DOHH2 (cell line): ENCODE results near the gene GPSM1.

Experiments
- H3F3A ChIP-seq: fragments of 200-600 bp; sonication (generic), shearing (Covaris generic); 2 replicates; pipeline ENCODE4 v1.6.0; 2016; ENCODE audit warnings: antibody characterized with exemption, mild to moderate bottlenecking; ENCODE audit not compliant: control insufficient read depth, insufficient read depth
- H3K27ac ChIP-seq: fragments of 200-600 bp; sonication (generic); 2 replicates; pipeline ENCODE4 v1.5.1; 2014; ENCODE audit warnings: low read depth, mild to moderate bottlenecking, low read length, moderate library complexity
- H3K27me3 ChIP-seq: fragments of 200-600 bp; sonication (generic); 2 replicates; pipeline ENCODE4 v1.6.1; 2014; ENCODE audit warnings: mild to moderate bottlenecking, low read length, mixed read lengths; ENCODE audit not compliant: control insufficient read depth
- H3K36me3 ChIP-seq: fragments of 200-600 bp; sonication (generic); 2 replicates; pipeline ENCODE4 v1.6.1; 2014; ENCODE audit warnings: mild to moderate bottlenecking, low read length, moderate library complexity, mixed read lengths; ENCODE audit not compliant: control insufficient read depth
- H3K4me1 ChIP-seq: fragments of 200-600 bp; sonication (generic); 2 replicates; pipeline ENCODE4 v1.6.1; 2014; ENCODE audit warnings: mild to moderate bottlenecking, low read length, mixed read lengths; ENCODE audit not compliant: control insufficient read depth
- H3K4me2 ChIP-seq: fragments of 200-600 bp; sonication (generic); 2 replicates; pipeline ENCODE4 v1.6.0; 2014; ENCODE audit warnings: mild to moderate bottlenecking, low read length, moderate library complexity
- H3K4me3 ChIP-seq: fragments of 200-600 bp; sonication (generic); 2 replicates; pipeline ENCODE4 v1.5.1; 2014; ENCODE audit warnings: mild to moderate bottlenecking, low read length, mixed read lengths
- H3K79me2 ChIP-seq: fragments of 200-600 bp; sonication (generic); 2 replicates; pipeline ENCODE4 v1.6.1; 2014; ENCODE audit warnings: mild to moderate bottlenecking, low read length, mixed read lengths; ENCODE audit not compliant: control insufficient read depth
- H3K9me2 ChIP-seq: fragments of 200-600 bp; sonication (generic); replicated peaks from 2 replicates; pipeline ENCODE4 v1.6.1; 2014; ENCODE audit warnings: mild to moderate bottlenecking, low read length, mixed read lengths; ENCODE audit not compliant: control insufficient read depth
- H3K9me3 ChIP-seq: fragments of 200-600 bp; sonication (generic); 2 replicates; pipeline ENCODE4 v1.6.1; 2014; ENCODE audit warnings: antibody characterized with exemption, low read length, mixed read lengths; ENCODE audit not compliant: control insufficient read depth, insufficient read depth
- H4K20me1 ChIP-seq: fragments of 200-600 bp; sonication (generic); 2 replicates; pipeline ENCODE4 v1.6.0; 2014; ENCODE audit warnings: low read depth, mild to moderate bottlenecking, antibody characterized with exemption, low read length, moderate library complexity; ENCODE audit not compliant: control insufficient read depth, insufficient read depth
- EZH2phosphoT487 ChIP-seq: fragments of 200-600 bp; sonication (generic); IDR thresholded peaks from 2 replicates; pipeline ENCODE4 v1.6.1; 2017; ENCODE audit warnings: borderline replicate concordance, mild to moderate bottlenecking, antibody characterized with exemption, low read length, moderate library complexity, mixed read lengths
- TF ChIP-seq, protein P1 (sequence below): fragments of 200-600 bp; sonication (generic); IDR thresholded peaks from one replicate; pipeline ENCODE4 v1.5.1; 2014; ENCODE audit warnings: antibody characterized with exemption, mild to moderate bottlenecking, low read depth, low read length; ENCODE audit not compliant: poor library complexity, severe bottlenecking

Gene GPSM1

DNA sequence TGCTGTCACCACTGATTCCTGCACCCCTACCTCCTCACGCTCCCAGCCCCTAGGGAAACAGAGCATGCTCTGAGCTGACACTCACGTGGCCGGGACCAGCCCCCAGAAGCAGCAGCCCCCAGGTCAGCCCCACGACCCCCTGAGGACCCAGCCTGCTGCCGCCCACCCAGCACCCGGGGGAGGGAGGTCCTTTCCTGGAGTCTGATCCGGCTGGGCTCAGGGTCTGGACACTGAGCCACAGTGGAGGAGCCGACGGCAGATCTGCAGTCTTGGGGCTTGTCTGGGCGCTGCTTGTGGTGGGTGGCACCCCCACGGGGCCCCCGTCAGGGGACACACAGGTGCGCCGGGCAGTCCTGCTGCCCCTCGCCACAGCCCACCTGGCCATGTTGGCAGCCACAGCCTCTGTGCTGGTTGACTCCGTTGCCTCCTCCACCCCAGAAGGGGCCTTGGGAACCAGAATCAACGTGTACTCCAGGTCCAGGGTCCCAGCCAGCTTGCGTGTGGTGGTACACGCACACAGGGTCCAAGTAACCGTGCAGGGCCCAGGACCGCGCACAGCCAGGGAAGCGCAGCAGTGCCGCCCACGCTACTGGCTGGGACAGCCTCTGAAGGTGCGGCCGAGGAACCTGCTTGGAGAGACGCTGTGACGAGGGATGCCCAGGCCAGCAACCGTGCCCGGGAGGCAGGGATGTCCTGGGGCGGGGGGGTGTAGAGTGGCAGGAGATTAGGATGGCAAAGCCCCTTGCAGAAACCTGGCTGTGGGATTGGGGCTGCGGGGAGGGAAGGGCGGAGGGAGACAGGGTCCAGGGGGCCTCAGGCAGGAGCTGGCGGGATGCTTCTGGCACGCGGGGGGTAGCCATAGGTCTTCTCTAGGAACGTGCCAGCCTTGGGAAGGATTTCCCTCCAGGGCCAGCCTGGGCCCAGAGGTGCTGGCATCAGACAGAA lies 32.7 kb downstream of the GPSM1 start:
- Histone ChIP-seq H3K27me3 (no peaks in the 10 kb centered on the region), H3K4me3 (no peak overlapping the region), H3F3A (no peaks in the 10 kb centered on the region), H3K27ac (no peak overlapping the region), H4K20me1 (no peaks in the 10 kb centered on the region), H3K9me3 (no peaks in the 10 kb centered on the region), H3K79me2 (peaks cover 5% of the 10 kb centered on the region; the same call in 1 of the 2 replicates), H3K4me1 (peaks cover 11% of the 10 kb centered on the region), H3K9me2 (no peaks in the 10 kb centered on the region), H3K4me2 (no peak overlapping the region), H3K36me3 (no peaks in the 10 kb centered on the region)
- no peak for TF ChIP-seq EZH2phosphoT487
- TF ChIP-seq, protein P1, sequence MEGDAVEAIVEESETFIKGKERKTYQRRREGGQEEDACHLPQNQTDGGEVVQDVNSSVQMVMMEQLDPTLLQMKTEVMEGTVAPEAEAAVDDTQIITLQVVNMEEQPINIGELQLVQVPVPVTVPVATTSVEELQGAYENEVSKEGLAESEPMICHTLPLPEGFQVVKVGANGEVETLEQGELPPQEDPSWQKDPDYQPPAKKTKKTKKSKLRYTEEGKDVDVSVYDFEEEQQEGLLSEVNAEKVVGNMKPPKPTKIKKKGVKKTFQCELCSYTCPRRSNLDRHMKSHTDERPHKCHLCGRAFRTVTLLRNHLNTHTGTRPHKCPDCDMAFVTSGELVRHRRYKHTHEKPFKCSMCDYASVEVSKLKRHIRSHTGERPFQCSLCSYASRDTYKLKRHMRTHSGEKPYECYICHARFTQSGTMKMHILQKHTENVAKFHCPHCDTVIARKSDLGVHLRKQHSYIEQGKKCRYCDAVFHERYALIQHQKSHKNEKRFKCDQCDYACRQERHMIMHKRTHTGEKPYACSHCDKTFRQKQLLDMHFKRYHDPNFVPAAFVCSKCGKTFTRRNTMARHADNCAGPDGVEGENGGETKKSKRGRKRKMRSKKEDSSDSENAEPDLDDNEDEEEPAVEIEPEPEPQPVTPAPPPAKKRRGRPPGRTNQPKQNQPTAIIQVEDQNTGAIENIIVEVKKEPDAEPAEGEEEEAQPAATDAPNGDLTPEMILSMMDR, result no peak

DNA sequence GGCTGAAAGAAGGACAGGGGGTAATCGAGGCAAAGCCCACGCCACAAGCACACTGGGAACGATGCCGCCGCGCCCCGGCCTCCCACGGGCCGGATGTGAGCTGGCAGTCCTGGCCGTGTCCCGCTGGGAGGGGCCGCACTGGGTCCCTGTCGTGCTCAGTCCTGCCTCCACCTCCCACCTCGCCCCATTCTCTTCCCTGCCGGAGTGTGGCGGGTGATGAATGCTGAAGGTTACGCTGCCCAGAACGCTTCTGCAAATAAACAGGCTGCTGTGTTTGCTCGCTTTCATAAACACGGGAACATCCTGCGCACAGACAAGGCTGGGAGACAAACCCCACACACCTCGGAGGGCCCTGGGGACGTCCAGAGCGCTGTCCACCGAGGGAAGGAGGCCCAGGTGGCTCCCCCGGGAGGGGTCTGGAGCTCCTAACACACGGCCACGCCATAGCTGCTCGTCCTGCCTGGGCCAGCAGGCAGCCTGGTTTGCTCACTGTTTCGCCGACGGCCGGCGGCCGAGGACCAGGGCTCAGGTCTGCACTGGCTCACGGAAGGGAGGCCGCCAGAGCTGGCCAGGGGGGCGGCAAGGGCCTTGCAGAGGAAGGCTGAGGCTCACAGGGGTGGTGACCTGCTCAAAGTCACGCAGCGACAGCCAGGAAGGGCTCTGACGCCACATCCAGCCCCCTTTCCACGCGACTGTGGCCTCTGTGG lies 33.9 kb downstream of the GPSM1 start:
- no peak overlapping the region for H3K4me2 ChIP-seq
- H3K79me2 ChIP-seq, result peaks cover 5% of the 10 kb centered on the region; the same call in 1 of the 2 replicates
- H3K27me3 ChIP-seq, result no peaks in the 10 kb centered on the region
- TF ChIP-seq, protein P1, result no peak
- TF ChIP-seq EZH2phosphoT487, result no peak
- H3K9me3 ChIP-seq, result no peaks in the 10 kb centered on the region
- no peak overlapping the region for H3K4me3 ChIP-seq
- H4K20me1 ChIP-seq, result no peaks in the 10 kb centered on the region
- no peak overlapping the region for H3K27ac ChIP-seq
- peaks cover 18% of the 10 kb centered on the region for H3K4me1 ChIP-seq
- H3F3A ChIP-seq, result no peaks in the 10 kb centered on the region
- H3K9me2 ChIP-seq, result no peaks in the 10 kb centered on the region
- no peaks in the 10 kb centered on the region for H3K36me3 ChIP-seq

DNA sequence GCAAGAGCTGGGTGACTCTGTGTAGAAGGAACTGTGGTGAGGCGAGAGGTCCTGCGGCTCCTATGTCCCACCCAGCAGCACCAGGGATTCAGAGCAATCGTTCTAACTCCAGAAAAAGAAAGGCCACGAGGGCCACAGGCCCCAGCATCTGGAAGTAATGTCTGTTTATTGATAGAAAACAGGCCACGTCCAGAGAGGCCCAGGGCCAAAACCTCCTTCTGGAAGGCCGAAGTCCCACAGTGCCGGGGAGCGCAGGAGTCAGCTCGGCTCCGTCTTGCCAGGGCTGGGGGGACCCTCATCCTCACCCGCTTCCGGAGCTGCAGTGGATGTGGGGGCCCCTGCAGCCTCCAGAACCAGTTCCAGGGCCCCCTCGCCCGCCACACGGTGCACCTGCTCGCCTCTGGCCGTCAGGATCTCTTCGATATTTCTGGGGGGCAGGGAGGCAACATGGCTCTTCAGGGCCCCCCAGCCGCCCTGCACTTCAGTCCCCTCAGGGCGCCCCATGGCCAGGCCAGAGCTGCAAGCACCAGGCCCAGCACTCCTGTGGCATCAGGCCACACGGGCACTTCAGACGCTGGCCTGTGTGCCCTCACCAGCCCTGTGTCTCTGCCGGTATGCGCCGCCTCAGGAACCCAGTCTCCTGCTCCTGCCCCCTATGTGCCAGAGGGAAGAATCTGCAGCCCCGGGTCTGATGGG lies 34.6 kb downstream of the GPSM1 start:
- Histone ChIP-seq H3K4me3 (no peak overlapping the region), H3K4me2 (no peak overlapping the region), H3F3A (no peaks in the 10 kb centered on the region), H3K9me2 (no peaks in the 10 kb centered on the region), H3K27ac (no peak overlapping the region), H3K79me2 (peaks cover 5% of the 10 kb centered on the region; the same call in 1 of the 2 replicates), H4K20me1 (no peaks in the 10 kb centered on the region), H3K36me3 (no peaks in the 10 kb centered on the region), H3K4me1 (peaks cover 18% of the 10 kb centered on the region), H3K27me3 (no peaks in the 10 kb centered on the region), H3K9me3 (no peaks in the 10 kb centered on the region)
- no peak for TF ChIP-seq EZH2phosphoT487
- TF ChIP-seq, protein P1, result no peak
